Mucosa of rectum (tissue), 2 donors: ENCODE data around the gene IFNLR1.

Experiments used
- H3K27ac ChIP-seq, 2 donors: one replicate each; pipeline ENCODE4 v1.7.0; 2013; ENCODE audit warnings: inconsistent platforms in 2 of 2, low read depth in 2 of 2, low read length in 2 of 2
- H3K27me3 ChIP-seq, 2 donors: one replicate each; pipeline ENCODE4 v1.7.0; 2013; ENCODE audit warnings: low read length in 2 of 2; ENCODE audit not compliant: control insufficient read depth in 2 of 2, insufficient read depth in 2 of 2
- H3K36me3 ChIP-seq, 2 donors: one replicate each; pipeline ENCODE4 v1.7.0; 2013; ENCODE audit warnings: low read length in 2 of 2; ENCODE audit not compliant: control insufficient read depth in 2 of 2, insufficient read depth in 2 of 2
- H3K4me1 ChIP-seq, 2 donors: one replicate each; pipeline ENCODE4 v1.7.0; 2013; ENCODE audit warnings: low read length in 2 of 2, mild to moderate bottlenecking in 1 of 2; ENCODE audit not compliant: control insufficient read depth in 2 of 2, insufficient read depth in 2 of 2
- H3K4me3 ChIP-seq, 2 donors: one replicate each; pipeline ENCODE4 v1.7.0; 2013; ENCODE audit warnings: low read length in 2 of 2
- H3K9ac ChIP-seq, 2 donors: one replicate each; pipeline ENCODE4 v1.7.0; 2013; ENCODE audit warnings: low read length in 2 of 2, low read depth in 1 of 2, mild to moderate bottlenecking in 1 of 2
- H3K9me3 ChIP-seq, 2 donors: one replicate each; pipeline ENCODE4 v1.7.0; 2013; ENCODE audit warnings: low read length in 2 of 2; ENCODE audit not compliant: control insufficient read depth in 2 of 2
- donor health status: healthy.
- donor health status: Normal muscosa, but diverticular disease.

The IFNLR1 gene

GRCh38 chr1:24154215-24154614 lies 32.9 kb downstream of the IFNLR1 start:
- Histone ChIP-seq H3K27me3 (no peaks in the 10 kb centered on the region), H3K4me1 (peaks cover 10 to 22% of the 10 kb centered on the region in 2 donors), H3K9ac (no peak overlapping the region), H3K36me3 (peaks cover 6 to 13% of the 10 kb centered on the region in 2 donors), H3K4me3 (no peak overlapping the region), H3K27ac (no peak overlapping the region), H3K9me3 (no peaks in the 10 kb centered on the region)

GRCh38 chr1:24152631-24153494 lies 34.2 kb downstream of the IFNLR1 start:
- no peaks in the 10 kb centered on the region for H3K9me3 ChIP-seq
- H3K36me3 ChIP-seq, result peaks cover under 1 to 2% of the 10 kb centered on the region in 2 donors
- peaks cover 10 to 22% of the 10 kb centered on the region in 2 donors for H3K4me1 ChIP-seq
- no peak overlapping the region for H3K4me3 ChIP-seq
- H3K27me3 ChIP-seq, result no peaks in the 10 kb centered on the region
- no peak overlapping the region for H3K27ac ChIP-seq
- H3K9ac ChIP-seq, result no peak overlapping the region

GRCh38 chr1:24151175-24151533 lies 35.9 kb downstream of the IFNLR1 start:
- Histone ChIP-seq H3K27ac (peak overlapping the region; percentile 79 to 84), H3K9ac (peak overlapping the region in 1 of 2 donors; percentile 74), H3K4me3 (peak overlapping the region; percentile 1 to 56), H3K4me1 (peaks cover 10 to 22% of the 10 kb centered on the region in 2 donors), H3K9me3 (no peaks in the 10 kb centered on the region), H3K36me3 (no peaks in the 10 kb centered on the region), H3K27me3 (no peaks in the 10 kb centered on the region)

- H3K27ac ChIP-seq, result peak overlapping the region; percentile 79 to 84
Measured at GRCh38 chr1:24150234-24151174, 36.6 kb downstream of the IFNLR1 start.

GRCh38 chr1:24149866-24150233 lies 37.2 kb downstream of the IFNLR1 start:
- Histone ChIP-seq H3K27ac (peak overlapping the region; percentile 79 to 84), H3K9me3 (no peaks in the 10 kb centered on the region), H3K4me1 (peaks cover 10 to 17% of the 10 kb centered on the region in 2 donors), H3K36me3 (no peaks in the 10 kb centered on the region), H3K9ac (peak overlapping the region; percentile 65 to 74), H3K4me3 (peak overlapping the region; percentile 58 to 70), H3K27me3 (no peaks in the 10 kb centered on the region)

More at GRCh38 chr1:24150234-24151174, 36.6 kb downstream of the IFNLR1 start:
- H3K4me3 ChIP-seq, result peak overlapping the region; percentile 58 to 70
- H3K27me3 ChIP-seq, result no peaks in the 10 kb centered on the region
- peak overlapping the region; percentile 65 to 74 for H3K9ac ChIP-seq
- no peaks in the 10 kb centered on the region for H3K36me3 ChIP-seq
- H3K4me1 ChIP-seq, result peaks cover 10 to 22% of the 10 kb centered on the region in 2 donors
- no peaks in the 10 kb centered on the region for H3K9me3 ChIP-seq

- Histone ChIP-seq H3K27ac (no peak overlapping the region), H3K36me3 (no peaks in the 10 kb centered on the region), H3K9ac (no peak overlapping the region), H3K9me3 (no peaks in the 10 kb centered on the region), H3K27me3 (no peaks in the 10 kb centered on the region), H3K4me1 (peaks cover 15 to 32% of the 10 kb centered on the region in 2 donors), H3K4me3 (no peak overlapping the region)
Measured at GRCh38 chr1:24147816-24148215, 39.3 kb downstream of the IFNLR1 start.

GRCh38 chr1:24147194-24147593 lies 39.9 kb downstream of the IFNLR1 start:
- Histone ChIP-seq H3K9me3 (no peaks in the 10 kb centered on the region), H3K4me3 (no peak overlapping the region), H3K9ac (no peak overlapping the region), H3K4me1 (peaks cover 15 to 32% of the 10 kb centered on the region in 2 donors), H3K36me3 (no peaks in the 10 kb centered on the region), H3K27me3 (no peaks in the 10 kb centered on the region), H3K27ac (no peak overlapping the region)

- Histone ChIP-seq H3K27ac (peak within 1 kb of the TSS; percentile 84 to 85), H3K4me1 (peaks cover 5 to 19% of the 10 kb centered on the region in 2 donors), H3K9ac (peak within 1 kb of the TSS; percentile 75 to 77), H3K27me3 (no peaks in the 10 kb centered on the region), H3K36me3 (no peaks in the 10 kb centered on the region), H3K4me3 (peak within 1 kb of the TSS; percentile 85), H3K9me3 (no peaks in the 10 kb centered on the region)
Measured at GRCh38 chr1:24142546-24143534, 44.2 kb downstream of the IFNLR1 start, which contains the start of gene IL22RA1. Gene IL22RA1, minus strand, starts transcription at chr1:24143140. Its CDS starts 58 bp downstream, at chr1:24143082.

- H3K27me3 ChIP-seq, result no peaks in the 10 kb centered on the region
- H3K36me3 ChIP-seq, result no peaks in the 10 kb centered on the region
- H3K4me3 ChIP-seq, result peak overlapping the region; percentile 12 to 85
- peaks cover 5 to 19% of the 10 kb centered on the region in 2 donors for H3K4me1 ChIP-seq
- H3K9me3 ChIP-seq, result no peaks in the 10 kb centered on the region
- H3K27ac ChIP-seq, result no peak overlapping the region
- H3K9ac ChIP-seq, result peak overlapping the region in 1 of 2 donors; percentile 75
Measured at GRCh38 chr1:24141311-24141997, 45.6 kb downstream of the IFNLR1 start.
